ENCODE data around the gene PDIK1L.

Gene PDIK1L

GRCh38 chr1:26154750-26155149 lies 43.1 kb downstream of the PDIK1L start:
- no peak for TF ChIP-seq REST (IDR thresholded peaks at IDR 0.05; ENCODE audit: insufficient read depth in 1 of 2, low read depth in 2 of 2, low read length in 2 of 2)
- TF ChIP-seq POLR2AphosphoS5 (IDR thresholded peaks at IDR 0.05; ENCODE audit: low read depth, low read length), result no peak
- no peak for TF ChIP-seq SIN3A (IDR thresholded peaks at IDR 0.05; ENCODE audit: borderline replicate concordance, insufficient read depth, low read length)
- TF ChIP-seq FOXP2 (optimal IDR thresholded peaks at IDR 0.05; ENCODE audit: borderline replicate concordance, extremely low read depth, extremely low read length, insufficient read depth), result no peak
- TF ChIP-seq TAF1 (IDR thresholded peaks at IDR 0.05; ENCODE audit: borderline replicate concordance, insufficient read depth, low read length), result no peak

DNA sequence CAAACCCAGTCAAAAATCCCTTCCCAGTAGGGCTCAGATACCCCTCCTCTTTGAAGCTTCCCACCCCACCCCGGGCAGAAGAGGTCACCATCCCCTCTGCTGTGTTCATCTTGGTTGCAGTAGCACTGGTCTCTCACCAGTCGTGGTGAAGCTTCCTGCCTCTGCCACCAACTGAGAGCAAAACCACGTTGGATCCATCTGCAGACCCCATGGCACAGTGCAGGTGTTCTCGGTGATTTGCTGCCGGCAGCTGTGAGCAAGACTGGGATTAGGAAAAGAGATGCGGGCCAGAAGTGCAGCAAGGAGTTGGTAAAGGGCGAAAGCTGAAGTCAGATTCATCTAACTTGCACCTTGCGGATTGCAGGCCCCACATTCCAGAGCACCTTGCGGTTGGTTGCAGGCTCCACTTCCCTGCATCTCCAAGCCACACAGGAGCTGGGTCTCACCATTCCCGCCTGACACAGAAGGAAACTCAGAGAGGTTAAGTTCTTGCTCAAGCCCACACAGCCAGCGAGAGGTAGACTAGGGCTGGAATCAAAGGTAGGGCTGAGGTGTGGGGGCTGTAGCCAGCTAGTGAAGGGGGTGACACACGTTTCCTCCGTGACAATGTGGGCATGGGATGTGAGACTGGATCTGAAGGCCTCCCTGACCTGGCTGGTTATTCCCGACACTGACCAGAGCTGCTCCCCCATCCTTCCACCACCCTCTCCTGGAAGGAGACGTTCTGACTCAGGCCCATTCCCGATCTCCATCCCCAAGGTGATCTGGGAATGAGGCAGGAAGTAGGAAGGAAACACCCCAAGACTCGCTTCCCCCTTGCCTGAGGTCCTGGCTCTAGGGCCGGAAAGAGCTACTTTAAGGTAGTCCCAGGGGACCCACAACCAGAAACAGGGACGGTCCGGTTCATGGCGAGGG lies 44.0 kb downstream of the PDIK1L start:
- no peak for TF ChIP-seq POLR2AphosphoS5 (IDR thresholded peaks at IDR 0.05; ENCODE audit: low read depth, low read length)
- TF ChIP-seq REST (IDR thresholded peaks at IDR 0.05; ENCODE audit: insufficient read depth in 1 of 2, low read depth in 2 of 2, low read length in 2 of 2), result no peak
- no peak for TF ChIP-seq TAF1 (IDR thresholded peaks at IDR 0.05; ENCODE audit: borderline replicate concordance, insufficient read depth, low read length)
- TF ChIP-seq FOXP2 (optimal IDR thresholded peaks at IDR 0.05; ENCODE audit: borderline replicate concordance, extremely low read depth, extremely low read length, insufficient read depth), result no peak
- no peak for TF ChIP-seq SIN3A (IDR thresholded peaks at IDR 0.05; ENCODE audit: borderline replicate concordance, insufficient read depth, low read length)

- peak; percentile 62; the same call in 1 of the 2 replicates for TF ChIP-seq SIN3A (IDR thresholded peaks at IDR 0.05; ENCODE audit: borderline replicate concordance, insufficient read depth, low read length)
- peak; percentile 83 for TF ChIP-seq FOXP2 (optimal IDR thresholded peaks at IDR 0.05; ENCODE audit: borderline replicate concordance, extremely low read depth, extremely low read length, insufficient read depth)
- no peak for TF ChIP-seq TAF1 (IDR thresholded peaks at IDR 0.05; ENCODE audit: borderline replicate concordance, insufficient read depth, low read length)
These were observed 44.8 kb downstream of the PDIK1L start for GRCh38 chr1:26156285-26157038.

- TF ChIP-seq FOXP2 (optimal IDR thresholded peaks at IDR 0.05; ENCODE audit: borderline replicate concordance, extremely low read depth, extremely low read length, insufficient read depth) (no peak), TAF1 (IDR thresholded peaks at IDR 0.05; ENCODE audit: borderline replicate concordance, insufficient read depth, low read length) (no peak), REST (IDR thresholded peaks at IDR 0.05; ENCODE audit: insufficient read depth in 1 of 2, low read depth in 2 of 2, low read length in 2 of 2) (no peak), POLR2AphosphoS5 (IDR thresholded peaks at IDR 0.05; ENCODE audit: low read depth, low read length) (no peak), SIN3A (IDR thresholded peaks at IDR 0.05; ENCODE audit: borderline replicate concordance, insufficient read depth, low read length) (no peak)
These were observed 46.8 kb downstream of the PDIK1L start for GRCh38 chr1:26158271-26158907.
